Gastroesophageal sphincter (tissue), 4 donors: Measurements from ENCODE around the gene ATXN7L3. TPM values are rescaled to one million over a fixed set of nuclear protein-coding genes. Genes with fewer than 3 reads are reported as not detected.

Experiments used
- ATAC-seq: fragments of 150-250 bp; one replicate; pipeline ENCODE4 v1.9.1; 2016; ENCODE audit warnings: mild to moderate bottlenecking, moderate library complexity
- H3K27ac ChIP-seq, 4 donors: fragments of 200-600 bp; sonication (generic) in 3 of 4; 1 replicate in 3 of 4; 2 replicates in 1 of 4; pipeline ENCODE4 v1.5.1; 2016 to 2019
- H3K27me3 ChIP-seq: fragments of 200-600 bp; sonication (generic); one replicate; pipeline ENCODE4 v1.5.1; 2019
- H3K36me3 ChIP-seq, 2 donors: fragments of 200-600 bp; sonication (generic); one replicate each; pipeline ENCODE4 v1.5.1; 2019; ENCODE audit warnings: control low read depth in 1 of 2
- H3K4me1 ChIP-seq, 3 donors: fragments of 200-600 bp; sonication (generic); 1 replicate in 2 of 3; 2 replicates in 1 of 3; pipeline ENCODE4 v1.5.1; 2016 to 2019; ENCODE audit warnings: control low read depth in 2 of 3
- H3K4me3 ChIP-seq, 2 donors: fragments of 200-600 bp; sonication (generic); one replicate each; pipeline ENCODE4 v1.5.1; 2019; ENCODE audit warnings: mild to moderate bottlenecking in 1 of 2, moderate library complexity in 1 of 2
- H3K9me3 ChIP-seq, 3 donors: fragments of 200-600 bp; sonication (generic); one replicate each; pipeline ENCODE4 v1.5.1; 2017 to 2019; ENCODE audit warnings: control low read depth in 2 of 3
- EP300 ChIP-seq: sonication (generic); formaldehyde crosslinking; IDR thresholded peaks from one replicate; pipeline ENCODE4 v1.6.1; 2017; ENCODE audit warnings: antibody characterized with exemption, mild to moderate bottlenecking
- POLR2A ChIP-seq, 2 donors: fragments of 450-650 bp; IDR thresholded peaks; one replicate each; pipeline ENCODE4 v1.6.1; 2017; ENCODE audit warnings: antibody characterized with exemption in 2 of 2, mild to moderate bottlenecking in 2 of 2, moderate library complexity in 1 of 2
- POLR2AphosphoS5 ChIP-seq: sonication (generic); formaldehyde crosslinking; IDR thresholded peaks from one replicate; pipeline ENCODE4 v1.6.1; 2017; ENCODE audit warnings: antibody characterized with exemption
- WGBS, 2 donors: methylation state at CpG; one replicate each; pipeline ENCODE4 v1.1.5; 2018; ENCODE audit warnings: low coverage in 1 of 2; 5-methylcytosine and 5-hydroxymethylcytosine counted together
- total RNA-seq, 4 donors: library from RNA; depleted of rRNA; stranded (reverse); fragments of >200 nt; gene quantifications; one replicate each; pipeline ENCODE4 v1.1.0, GENCODE V29; 2016
- TF ChIP-seq, protein P1 (sequence below), 4 experiments: fragments of 200-600 bp in 2 of 4; fragments of 450-650 bp in 2 of 4; sonication (generic) in 1 of 4; IDR thresholded peaks; one replicate each; pipeline ENCODE4 v1.5.1; 2017 to 2019; ENCODE audit warnings: antibody characterized with exemption in 4 of 4, mild to moderate bottlenecking in 2 of 4, moderate library complexity in 2 of 4

The ATXN7L3 gene
- total RNA-seq, 4 donors from 2014 or later: 33.2 to 63.0 (median 49.0) TPM

- Histone ChIP-seq H3K9me3 (no peaks in the 10 kb centered on the region), H3K36me3 (peaks cover 0 to 12% of the 10 kb centered on the region in 2 donors), H3K4me1 (peaks cover 7 to 51% (median 28%) of the 10 kb centered on the region in 3 donors), H3K27ac (peak overlapping the region; percentile 79 to 100 (median 94)), H3K4me3 (peak overlapping the region; percentile 48 to 64), H3K27me3 (no peaks in the 10 kb centered on the region)
- ATAC-seq: peak; percentile 17
- WGBS, 2 donors: 0 to 1% methylated on average over 8 to 34 of the region's 54 CpGs
- TF ChIP-seq EP300: no peak
- TF ChIP-seq POLR2A (IDR thresholded peaks at IDR 0.05): peak; percentile 11 to 44
- TF ChIP-seq, protein P1, sequence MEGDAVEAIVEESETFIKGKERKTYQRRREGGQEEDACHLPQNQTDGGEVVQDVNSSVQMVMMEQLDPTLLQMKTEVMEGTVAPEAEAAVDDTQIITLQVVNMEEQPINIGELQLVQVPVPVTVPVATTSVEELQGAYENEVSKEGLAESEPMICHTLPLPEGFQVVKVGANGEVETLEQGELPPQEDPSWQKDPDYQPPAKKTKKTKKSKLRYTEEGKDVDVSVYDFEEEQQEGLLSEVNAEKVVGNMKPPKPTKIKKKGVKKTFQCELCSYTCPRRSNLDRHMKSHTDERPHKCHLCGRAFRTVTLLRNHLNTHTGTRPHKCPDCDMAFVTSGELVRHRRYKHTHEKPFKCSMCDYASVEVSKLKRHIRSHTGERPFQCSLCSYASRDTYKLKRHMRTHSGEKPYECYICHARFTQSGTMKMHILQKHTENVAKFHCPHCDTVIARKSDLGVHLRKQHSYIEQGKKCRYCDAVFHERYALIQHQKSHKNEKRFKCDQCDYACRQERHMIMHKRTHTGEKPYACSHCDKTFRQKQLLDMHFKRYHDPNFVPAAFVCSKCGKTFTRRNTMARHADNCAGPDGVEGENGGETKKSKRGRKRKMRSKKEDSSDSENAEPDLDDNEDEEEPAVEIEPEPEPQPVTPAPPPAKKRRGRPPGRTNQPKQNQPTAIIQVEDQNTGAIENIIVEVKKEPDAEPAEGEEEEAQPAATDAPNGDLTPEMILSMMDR (IDR thresholded peaks at IDR 0.05): no peak
- TF ChIP-seq POLR2AphosphoS5: peak; percentile 28
Measured at GRCh38 chr17:44221084-44221861, 21.6 kb upstream of the ATXN7L3 start.

DNA sequence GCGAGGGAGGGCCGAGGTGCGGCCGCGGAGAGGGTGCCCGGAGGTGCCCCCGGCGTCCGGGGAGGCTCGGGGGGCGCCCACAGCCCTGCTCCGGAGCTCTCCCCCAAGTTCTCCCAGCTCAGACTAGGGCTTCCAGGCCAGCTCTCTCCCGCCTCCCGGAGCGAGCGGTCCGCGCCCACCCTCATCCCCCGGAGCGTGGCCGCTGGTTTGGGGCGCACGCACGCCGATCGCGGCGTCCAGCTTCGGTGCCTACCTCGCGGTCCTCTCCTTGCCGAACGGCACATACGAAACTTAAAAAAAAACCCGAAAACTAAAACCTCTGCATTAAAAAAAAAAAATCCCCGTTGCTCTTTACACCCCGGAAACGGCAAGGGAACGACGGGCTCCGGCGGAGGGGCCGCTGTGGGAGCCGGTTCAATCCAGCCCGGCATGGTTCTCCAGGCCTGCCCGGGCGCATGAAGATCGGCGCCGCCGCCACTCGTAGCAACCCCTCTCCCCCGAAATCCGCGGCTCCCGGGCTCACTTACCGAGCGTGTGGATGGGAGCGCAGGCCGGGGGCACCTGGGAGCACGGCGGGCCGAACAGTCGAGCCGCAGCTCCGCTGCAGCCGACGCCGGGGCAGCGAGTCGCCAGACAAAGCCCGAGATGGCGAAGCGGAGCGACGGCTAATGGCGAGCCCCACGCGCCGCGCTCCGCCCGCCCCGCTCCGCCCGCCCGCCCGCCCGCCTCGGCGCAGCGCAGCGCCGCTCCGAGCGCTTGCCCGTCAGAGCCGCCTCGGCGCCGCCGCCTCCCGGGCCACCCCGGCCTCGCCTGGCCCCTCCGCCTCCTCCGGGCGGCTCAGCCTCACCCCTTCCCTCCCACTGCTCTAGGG, 20.8 kb upstream of the ATXN7L3 start:
- peaks cover 0 to 20% of the 10 kb centered on the region in 2 donors for H3K36me3 ChIP-seq
- no peak for TF ChIP-seq POLR2AphosphoS5
- TF ChIP-seq EP300: no peak
- TF ChIP-seq, protein P1 (IDR thresholded peaks at IDR 0.05): no peak
- TF ChIP-seq POLR2A (IDR thresholded peaks at IDR 0.05): no peak
- 0% methylated on average over 3 of the region's 108 CpGs; no CpG with 5 or more reads in 1 of the 2 donors for WGBS, 2 donors
- peak overlapping the region; percentile 48 to 64 for H3K4me3 ChIP-seq
- H3K4me1 ChIP-seq: peaks cover 7 to 57% (median 28%) of the 10 kb centered on the region in 3 donors
- H3K27me3 ChIP-seq: no peaks in the 10 kb centered on the region
- peak; percentile 26 for ATAC-seq
- no peaks in the 10 kb centered on the region for H3K9me3 ChIP-seq
- peak overlapping the region; percentile 79 to 100 (median 94) for H3K27ac ChIP-seq

DNA sequence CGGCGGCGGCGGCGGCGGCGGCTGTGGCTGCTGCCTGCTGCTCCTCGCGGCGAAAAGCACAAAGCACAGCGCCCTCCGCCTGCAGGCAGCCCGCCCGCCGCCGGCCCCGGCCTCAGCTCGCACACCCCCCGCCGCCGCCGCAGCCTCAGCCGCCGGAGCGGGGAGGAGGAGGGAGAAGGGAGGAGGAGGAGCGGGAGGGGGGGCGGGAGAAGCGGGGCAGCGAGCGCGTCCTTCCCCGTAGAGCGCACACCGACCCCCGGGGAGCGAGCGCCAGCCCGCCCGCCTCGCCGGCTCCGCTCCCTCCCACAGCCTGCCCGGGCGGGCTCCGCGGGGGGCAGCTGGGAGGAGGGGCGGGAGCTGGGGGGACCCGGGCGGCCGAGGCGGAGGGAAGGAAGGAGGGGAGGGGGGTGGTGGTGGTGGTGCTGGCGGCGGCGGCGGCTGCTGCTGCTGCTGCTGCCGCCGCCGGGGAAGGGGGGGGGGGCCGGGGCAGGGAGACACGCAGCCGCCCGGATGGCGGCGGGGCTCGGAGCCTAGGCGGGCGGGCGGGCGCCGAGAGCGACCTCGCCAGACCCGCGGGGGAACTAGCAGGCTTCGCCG, 20.0 kb upstream of the ATXN7L3 start, which contains the start of gene UBTF:
Gene UBTF, minus strand, starts transcription at position 60 of the 597 bp plus-strand sequence. CDS start 1,446 bp downstream, outside the sequence.
- WGBS, 2 donors: no CpG with 5 or more reads among the region's 76 CpGs
- H3K9me3 ChIP-seq: no peaks in the 10 kb centered on the region
- H3K27ac ChIP-seq: peak within 1 kb of the TSS; percentile 79 to 100 (median 94)
- peaks cover 0 to 27% of the 10 kb centered on the region in 2 donors for H3K36me3 ChIP-seq
- TF ChIP-seq, protein P1 (IDR thresholded peaks at IDR 0.05): no peak
- TF ChIP-seq EP300: no peak
- peak in 1 of 2 donors; percentile 4 for TF ChIP-seq POLR2A (IDR thresholded peaks at IDR 0.05)
- no peak for TF ChIP-seq POLR2AphosphoS5
- no peaks in the 10 kb centered on the region for H3K27me3 ChIP-seq
- peak within 1 kb of the TSS; percentile 48 to 64 for H3K4me3 ChIP-seq
- peak; percentile 16 for ATAC-seq
- peaks cover 7 to 56% (median 28%) of the 10 kb centered on the region in 3 donors for H3K4me1 ChIP-seq

GRCh38 chr17:44219108-44219615, 19.5 kb upstream of the ATXN7L3 start:
- H3K27me3 ChIP-seq: no peaks in the 10 kb centered on the region
- ATAC-seq: peak; percentile 67
- TF ChIP-seq POLR2AphosphoS5 (no peak), EP300 (no peak), POLR2A (IDR thresholded peaks at IDR 0.05) (peak; percentile 55 to 62)
- TF ChIP-seq, protein P1 (IDR thresholded peaks at IDR 0.05): peak in 3 of 4 experiments; percentile 55 to 86 (median 85)
- H3K9me3 ChIP-seq: no peaks in the 10 kb centered on the region
- H3K4me1 ChIP-seq: peaks cover 7 to 50% (median 28%) of the 10 kb centered on the region in 3 donors
- WGBS, 2 donors: no CpG with 5 or more reads among the region's 73 CpGs
- H3K36me3 ChIP-seq: peaks cover 0 to 33% of the 10 kb centered on the region in 2 donors
- H3K4me3 ChIP-seq: peak overlapping the region; percentile 48 to 64
- H3K27ac ChIP-seq: peak overlapping the region; percentile 79 to 100 (median 94)
